ENCODE measurements around the gene GPSM1.

GPSM1 gene

DNA sequence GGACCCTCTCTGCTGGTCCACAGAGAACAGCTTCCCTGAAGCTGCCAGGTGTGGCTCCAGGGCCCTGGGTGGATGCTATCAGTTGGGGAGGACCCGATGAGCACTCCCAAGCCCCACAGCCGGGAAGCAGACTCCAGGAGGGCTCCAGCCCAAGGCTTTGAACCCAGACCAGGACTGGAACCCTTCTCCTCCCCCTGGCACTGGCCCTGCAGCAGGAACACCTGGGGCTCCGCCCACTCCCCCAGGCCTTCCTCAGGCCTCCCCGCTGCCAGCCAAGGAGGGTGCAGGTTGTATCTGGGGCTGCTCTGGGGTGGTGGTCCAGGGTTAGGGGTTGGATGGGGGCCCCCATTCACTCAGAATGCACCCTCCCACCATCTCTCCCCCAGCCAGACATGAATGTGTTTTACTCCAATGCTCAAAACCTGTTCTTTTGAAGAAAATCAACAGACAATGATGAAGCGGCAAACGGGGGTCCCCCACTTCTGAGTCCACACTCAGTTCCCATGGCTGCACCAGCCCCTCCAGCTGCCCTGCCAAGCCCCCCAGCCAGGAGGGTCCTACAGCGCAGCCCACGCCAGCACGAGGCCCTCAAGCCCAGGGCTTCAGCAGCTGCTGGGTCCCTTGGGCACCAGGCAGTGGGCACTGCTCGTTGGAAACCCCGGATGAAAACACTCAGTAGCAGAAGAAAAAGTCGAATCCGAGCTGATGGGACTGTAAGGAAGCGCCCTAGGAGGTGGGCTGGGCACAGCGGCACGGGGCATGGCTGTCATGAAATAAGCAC, 46.6 kb upstream of the GPSM1 start:
- Histone ChIP-seq H3K27me3 (peaks cover 0 to 75% of the 10 kb centered on the region in 2 donors), H3K4me1 (peaks cover 0 to 12% (median 8%) of the 10 kb centered on the region in 4 donors), H3K36me3 (no peaks in the 10 kb centered on the region), H3K9me3 (peaks cover 0 to 10% (median 0%) of the 10 kb centered on the region in 3 donors), H3K27ac (no peak overlapping the region), H3K4me3 (no peak overlapping the region)
- TF ChIP-seq, protein P1, sequence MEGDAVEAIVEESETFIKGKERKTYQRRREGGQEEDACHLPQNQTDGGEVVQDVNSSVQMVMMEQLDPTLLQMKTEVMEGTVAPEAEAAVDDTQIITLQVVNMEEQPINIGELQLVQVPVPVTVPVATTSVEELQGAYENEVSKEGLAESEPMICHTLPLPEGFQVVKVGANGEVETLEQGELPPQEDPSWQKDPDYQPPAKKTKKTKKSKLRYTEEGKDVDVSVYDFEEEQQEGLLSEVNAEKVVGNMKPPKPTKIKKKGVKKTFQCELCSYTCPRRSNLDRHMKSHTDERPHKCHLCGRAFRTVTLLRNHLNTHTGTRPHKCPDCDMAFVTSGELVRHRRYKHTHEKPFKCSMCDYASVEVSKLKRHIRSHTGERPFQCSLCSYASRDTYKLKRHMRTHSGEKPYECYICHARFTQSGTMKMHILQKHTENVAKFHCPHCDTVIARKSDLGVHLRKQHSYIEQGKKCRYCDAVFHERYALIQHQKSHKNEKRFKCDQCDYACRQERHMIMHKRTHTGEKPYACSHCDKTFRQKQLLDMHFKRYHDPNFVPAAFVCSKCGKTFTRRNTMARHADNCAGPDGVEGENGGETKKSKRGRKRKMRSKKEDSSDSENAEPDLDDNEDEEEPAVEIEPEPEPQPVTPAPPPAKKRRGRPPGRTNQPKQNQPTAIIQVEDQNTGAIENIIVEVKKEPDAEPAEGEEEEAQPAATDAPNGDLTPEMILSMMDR (IDR thresholded peaks at IDR 0.05) = no peak
- intact Hi-C loops (cut with DNase I; ENCODE audit: low total_unique reads) = loop anchor here (10.0 kb wide), 1 partner anchor 136 kb away; no protein-coding TSS in a partner anchor
- DNase-seq = no peak

DNA sequence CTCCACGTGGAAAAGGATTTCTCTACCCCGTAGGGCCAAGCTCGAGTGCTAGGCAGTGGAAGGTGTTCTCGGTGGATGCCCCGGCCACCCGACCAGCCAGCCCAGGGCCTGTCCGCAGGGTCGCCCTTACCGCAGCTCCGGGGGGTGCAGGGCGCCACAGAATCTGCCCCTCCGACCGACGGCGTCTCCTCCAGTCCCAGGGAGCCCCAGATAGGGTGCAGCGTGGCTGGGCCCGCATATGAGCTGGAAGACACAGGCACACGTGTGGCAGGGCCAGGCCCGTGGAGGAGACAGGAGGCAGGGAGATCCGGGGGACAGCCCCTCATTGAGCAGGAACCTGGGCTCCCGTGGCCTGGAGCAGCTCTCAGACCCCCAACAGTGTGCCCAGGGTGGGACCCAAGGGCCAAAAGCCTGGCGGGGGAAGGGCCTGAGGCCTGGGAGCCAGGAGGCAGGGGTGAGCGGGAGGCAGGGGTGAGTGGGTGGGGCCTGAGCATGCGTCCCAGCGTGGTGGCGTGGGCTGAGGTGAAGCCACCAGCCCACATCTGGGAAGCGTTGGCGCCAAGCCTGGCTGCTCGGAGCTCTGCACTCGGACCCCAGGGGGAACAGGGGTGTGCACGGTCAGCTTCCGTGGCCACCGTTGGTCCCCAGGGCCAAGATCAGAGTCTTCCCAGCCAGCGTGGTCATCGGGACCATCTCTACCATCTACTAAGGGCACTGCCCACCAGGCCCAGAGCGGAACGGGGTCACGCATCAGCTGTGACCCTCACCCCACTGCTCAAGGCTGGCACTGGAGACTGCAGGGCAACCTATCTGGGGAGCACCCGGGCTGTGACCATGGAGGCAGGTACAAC, 45.7 kb upstream of the GPSM1 start:
- Histone ChIP-seq H3K27ac (no peak overlapping the region), H3K9me3 (peaks cover 0 to 10% (median 0%) of the 10 kb centered on the region in 3 donors), H3K36me3 (no peaks in the 10 kb centered on the region), H3K4me3 (no peak overlapping the region), H3K27me3 (peaks cover 0 to 75% of the 10 kb centered on the region in 2 donors), H3K4me1 (peaks cover 0 to 12% (median 8%) of the 10 kb centered on the region in 4 donors)
- TF ChIP-seq, protein P1 (IDR thresholded peaks at IDR 0.05) = no peak
- DNase-seq = no peak
- intact Hi-C loops (cut with DNase I; ENCODE audit: low total_unique reads) = loop anchor here (10.0 kb wide), 1 partner anchor 137 kb away; no protein-coding TSS in a partner anchor

- peaks cover 0 to 12% (median 8%) of the 10 kb centered on the region in 4 donors for H3K4me1 ChIP-seq
- peaks cover 0 to 75% of the 10 kb centered on the region in 2 donors for H3K27me3 ChIP-seq
- intact Hi-C loops (cut with DNase I; ENCODE audit: low total_unique reads) = loop anchor here (10.0 kb wide), 1 partner anchor 138 kb away; no protein-coding TSS in a partner anchor
- no peak for DNase-seq
- no peaks in the 10 kb centered on the region for H3K36me3 ChIP-seq
- peaks cover 0 to 10% (median 0%) of the 10 kb centered on the region in 3 donors for H3K9me3 ChIP-seq
- no peak overlapping the region for H3K27ac ChIP-seq
- H3K4me3 ChIP-seq = no peak overlapping the region
- TF ChIP-seq, protein P1 (IDR thresholded peaks at IDR 0.05) = no peak
Measured at GRCh38 chr9:136282272-136282861, 45.0 kb upstream of the GPSM1 start.

- Histone ChIP-seq H3K9me3 (peaks cover 0 to 10% (median 0%) of the 10 kb centered on the region in 3 donors), H3K27me3 (peaks cover 0 to 75% of the 10 kb centered on the region in 2 donors), H3K27ac (peak overlapping the region; percentile 34 to 71), H3K4me3 (peak overlapping the region; percentile 47 to 54), H3K4me1 (peaks cover 0 to 12% (median 8%) of the 10 kb centered on the region in 4 donors), H3K36me3 (no peaks in the 10 kb centered on the region)
- TF ChIP-seq, protein P1 (IDR thresholded peaks at IDR 0.05) = peak; percentile 83 to 86
- intact Hi-C loops (cut with DNase I; ENCODE audit: low total_unique reads) = loop anchor here (10.0 kb wide), 1 partner anchor 139 kb away; no protein-coding TSS in a partner anchor
- peak; percentile 74 to 87 for DNase-seq
Measured at GRCh38 chr9:136283291-136284235, 43.8 kb upstream of the GPSM1 start.
